BLaER1 treated with 17β-estradiol and CSF1 and Interleukin-3, amounts not matched to agents 10 nM and 100 nM (cell line): Measurements from ENCODE around the gene ZIC1.

Experiments used
- H3K27ac ChIP-seq, 11 experiments: shearing (Covaris generic); formaldehyde crosslinking; 2 replicates each; pipeline ENCODE4 v1.8.1; 2022
- H3K27me3 ChIP-seq, 11 experiments: shearing (Covaris generic); formaldehyde crosslinking; 2 replicates each; pipeline ENCODE4 v1.8.1; 2022
- H3K36me3 ChIP-seq, 11 experiments: shearing (Covaris generic); formaldehyde crosslinking; 2 replicates each; pipeline ENCODE4 v1.8.1; 2022
- H3K4me1 ChIP-seq, 10 experiments: shearing (Covaris generic); formaldehyde crosslinking; 2 replicates each; pipeline ENCODE4 v1.8.1; 2022
- H3K4me2 ChIP-seq, 11 experiments: shearing (Covaris generic); formaldehyde crosslinking; 2 replicates each; pipeline ENCODE4 v1.8.1; 2022
- H3K4me3 ChIP-seq, 10 experiments: shearing (Covaris generic); formaldehyde crosslinking; 2 replicates each; pipeline ENCODE4 v1.8.1; 2022
- H3K9ac ChIP-seq, 11 experiments: shearing (Covaris generic); formaldehyde crosslinking; 2 replicates each; pipeline ENCODE4 v1.8.1; 2022
- H3K9me3 ChIP-seq, 11 experiments: shearing (Covaris generic); formaldehyde crosslinking; replicated peaks in 1 of 11; 2 replicates each; pipeline ENCODE4 v1.8.1; 2022
- H4K20me1 ChIP-seq, 11 experiments: shearing (Covaris generic); formaldehyde crosslinking; 2 replicates each; pipeline ENCODE4 v1.8.1; 2022
- Cebpa-rat ChIP-seq, 11 experiments: shearing (Covaris generic); IDR thresholded peaks; 2 replicates each; pipeline ENCODE4 v1.8.1; 2022

The ZIC1 gene

DNA sequence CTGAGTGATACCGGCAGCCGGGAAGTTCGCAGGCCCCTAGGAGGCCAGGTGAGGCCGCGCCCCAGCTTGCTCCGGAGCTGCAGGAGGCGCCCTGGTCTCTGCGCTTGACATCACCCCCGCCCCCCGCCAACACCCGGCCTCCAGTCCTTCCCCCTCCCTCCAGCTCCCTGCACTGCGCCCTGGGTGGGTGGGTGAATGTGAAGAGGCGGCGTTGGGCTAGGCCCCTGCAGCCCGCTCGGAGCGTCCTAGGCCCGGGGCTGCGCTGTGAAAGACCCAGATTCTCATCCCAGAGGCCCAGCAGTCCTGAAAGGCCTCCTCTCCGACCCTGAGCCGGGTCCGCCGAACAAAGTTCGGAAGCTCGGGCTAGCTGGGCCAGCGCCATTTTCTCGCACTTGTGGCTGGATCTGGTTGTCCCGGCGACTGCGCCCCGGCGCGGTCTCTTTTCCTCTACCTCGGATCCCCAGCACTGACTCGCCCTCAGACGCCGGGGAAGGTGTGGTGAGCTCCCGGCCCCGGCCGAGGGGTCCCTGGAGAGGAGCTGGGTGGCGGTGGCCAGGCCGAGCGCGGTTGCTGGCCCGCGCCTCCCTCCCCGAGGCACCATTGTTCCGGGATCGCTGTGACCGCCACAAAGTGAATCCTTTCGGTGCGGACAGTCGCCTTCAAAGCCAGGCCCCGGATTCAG, 15.8 kb upstream of the ZIC1 start:
- peaks cover 25 to 60% (median 41%) of the 10 kb centered on the region in 11 experiments for H3K27me3 ChIP-seq
- no peak overlapping the region for H3K4me3 ChIP-seq
- peaks cover 90 to 99% (median 96%) of the 10 kb centered on the region in 11 experiments for H3K9me3 ChIP-seq
- no peaks in the 10 kb centered on the region for H3K36me3 ChIP-seq
- TF ChIP-seq Cebpa-rat (IDR thresholded peaks at IDR 0.05) = no peak
- H3K4me2 ChIP-seq = no peak overlapping the region
- no peak overlapping the region for H3K9ac ChIP-seq
- no peaks in the 10 kb centered on the region for H4K20me1 ChIP-seq
- no peaks in the 10 kb centered on the region for H3K4me1 ChIP-seq
- no peak overlapping the region for H3K27ac ChIP-seq

DNA sequence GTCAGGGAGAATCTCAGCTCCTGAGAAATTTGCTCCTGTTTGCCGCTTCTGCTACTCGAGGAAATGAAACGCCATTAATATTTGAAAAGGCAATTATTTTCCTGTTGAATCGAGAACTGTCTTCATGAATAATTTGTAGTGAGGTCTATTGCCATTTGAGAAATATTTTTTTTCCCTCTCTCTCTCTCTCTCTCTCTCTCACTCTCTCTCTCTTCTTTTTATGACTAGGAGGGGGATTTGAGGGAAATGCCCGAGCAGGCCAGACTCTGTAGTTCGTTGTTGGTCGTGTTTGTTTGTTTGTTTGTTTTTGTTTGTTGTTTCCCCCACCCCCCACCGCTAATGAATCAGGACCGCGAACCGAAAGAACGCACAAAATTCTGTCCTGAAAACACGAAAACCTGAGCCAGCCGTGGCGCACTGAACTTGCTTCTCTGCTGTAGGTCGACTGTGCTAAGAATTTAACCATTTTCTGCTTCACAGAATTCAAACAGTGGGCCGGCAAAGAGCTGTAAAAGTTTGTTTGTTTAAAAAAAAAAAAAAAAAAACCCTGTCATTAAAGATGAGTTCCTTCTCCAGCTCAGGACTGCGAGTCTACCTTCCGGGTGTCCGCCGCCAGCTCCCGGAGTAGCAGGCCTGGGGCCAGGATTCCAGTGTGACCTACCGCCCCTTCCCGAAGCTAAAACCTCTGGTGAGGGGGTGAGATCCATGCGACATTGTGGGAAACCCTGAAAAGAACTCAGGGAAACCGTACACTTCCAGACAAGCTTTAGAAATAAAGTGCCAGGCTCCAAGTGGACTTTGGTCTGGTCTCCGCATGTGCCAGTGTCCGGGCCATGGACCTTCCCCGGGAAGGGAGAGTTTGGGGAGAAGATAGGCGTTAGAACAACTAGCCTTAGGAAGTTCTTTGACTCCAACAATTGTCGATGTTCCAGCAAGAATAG, 15.0 kb upstream of the ZIC1 start:
- Histone ChIP-seq H3K9ac (no peak overlapping the region), H3K4me1 (no peaks in the 10 kb centered on the region), H4K20me1 (no peaks in the 10 kb centered on the region), H3K27me3 (peaks cover 17 to 52% (median 33%) of the 10 kb centered on the region in 11 experiments), H3K27ac (no peak overlapping the region), H3K36me3 (no peaks in the 10 kb centered on the region), H3K4me2 (no peak overlapping the region), H3K9me3 (peaks cover 83 to 98% (median 89%) of the 10 kb centered on the region in 11 experiments), H3K4me3 (no peak overlapping the region)
- TF ChIP-seq Cebpa-rat (IDR thresholded peaks at IDR 0.05) = no peak

DNA sequence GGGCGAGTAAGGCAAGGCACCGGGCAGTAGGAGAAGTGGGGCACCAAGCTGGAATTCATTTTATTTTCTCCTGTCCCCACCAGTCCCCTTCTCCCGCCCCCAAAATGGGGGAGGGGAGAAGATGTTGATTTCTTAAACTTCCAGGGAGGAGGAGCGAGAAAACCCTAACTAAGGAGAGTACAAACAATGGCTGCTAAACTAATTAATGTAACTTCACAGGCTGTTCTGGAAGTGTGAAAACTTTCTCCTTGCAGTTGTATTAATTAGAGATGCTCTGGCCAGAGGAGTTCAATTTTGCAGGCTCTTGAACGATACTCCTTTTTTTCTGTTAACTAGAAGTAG, 14.3 kb upstream of the ZIC1 start:
- no peak for TF ChIP-seq Cebpa-rat (IDR thresholded peaks at IDR 0.05)
- no peak overlapping the region for H3K9ac ChIP-seq
- peaks cover 11 to 45% (median 27%) of the 10 kb centered on the region in 11 experiments for H3K27me3 ChIP-seq
- no peaks in the 10 kb centered on the region for H3K36me3 ChIP-seq
- H3K4me2 ChIP-seq = no peak overlapping the region
- no peak overlapping the region for H3K27ac ChIP-seq
- H3K4me3 ChIP-seq = no peak overlapping the region
- no peaks in the 10 kb centered on the region for H4K20me1 ChIP-seq
- H3K9me3 ChIP-seq = peaks cover 79 to 92% (median 83%) of the 10 kb centered on the region in 11 experiments
- H3K4me1 ChIP-seq = no peaks in the 10 kb centered on the region

DNA sequence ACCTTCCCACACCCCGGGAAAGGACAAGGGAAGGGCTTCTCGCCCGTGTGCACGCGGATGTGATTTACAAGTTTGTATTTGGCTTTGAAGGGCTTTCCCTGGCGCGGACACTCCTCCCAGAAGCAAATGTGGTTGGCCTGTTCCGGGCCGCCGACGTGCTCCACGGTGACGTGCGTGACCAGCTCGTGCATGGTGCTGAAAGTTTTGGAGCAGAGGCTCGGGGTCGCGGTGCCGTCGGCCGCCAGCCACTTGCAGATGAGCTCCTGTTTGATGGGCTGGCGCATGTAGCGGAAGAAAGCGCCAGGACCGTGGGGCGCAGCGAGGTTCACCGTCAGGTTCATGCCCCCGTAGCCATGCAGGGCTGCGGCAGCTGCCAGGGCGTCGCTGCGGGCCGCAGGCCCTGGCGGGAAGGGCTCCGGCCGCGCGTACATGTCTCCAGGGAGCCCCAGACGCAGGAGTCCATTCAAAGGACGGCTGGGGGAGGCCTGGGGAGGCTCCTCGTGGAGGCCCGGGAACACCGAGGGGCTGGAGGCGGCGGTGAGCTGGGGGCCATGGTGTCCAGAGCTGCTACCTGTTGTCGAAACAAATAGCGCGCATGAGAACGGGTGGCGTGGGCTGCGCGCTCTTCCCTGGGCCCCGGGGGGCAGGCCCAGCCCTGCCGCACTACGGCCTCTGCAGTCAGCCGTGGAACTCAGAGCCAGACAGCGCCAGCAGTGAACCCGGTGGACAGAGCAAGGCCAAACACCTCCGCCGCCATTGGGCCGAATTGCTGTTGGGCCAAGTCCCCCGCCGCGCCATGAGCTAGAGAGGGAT, 13.1 kb upstream of the ZIC1 start:
- no peak overlapping the region for H3K9ac ChIP-seq

DNA sequence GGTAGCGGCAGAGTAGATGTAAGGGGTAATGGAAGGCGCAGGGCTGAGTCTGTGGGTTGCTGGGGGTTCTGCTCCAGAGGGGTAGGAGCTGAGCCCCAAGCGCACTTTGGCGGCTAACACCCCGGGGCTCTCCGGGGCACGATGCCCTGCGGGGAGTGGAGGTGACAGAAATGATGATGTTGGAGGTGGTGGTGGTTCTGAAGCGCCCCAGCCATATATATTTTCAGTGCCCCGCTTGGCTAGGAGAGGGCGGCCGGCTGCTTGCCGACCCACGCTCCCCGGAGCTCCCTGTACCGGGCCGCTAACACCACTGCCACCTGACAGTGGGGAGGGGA, 12.5 kb upstream of the ZIC1 start:
- Histone ChIP-seq H3K9ac (no peak overlapping the region), H3K4me2 (no peak overlapping the region), H3K9me3 (peaks cover 64 to 74% (median 67%) of the 10 kb centered on the region in 11 experiments), H3K36me3 (no peaks in the 10 kb centered on the region), H3K27ac (no peak overlapping the region), H3K27me3 (peaks cover 2 to 46% (median 22%) of the 10 kb centered on the region in 11 experiments; a peak in 17 of 22 replicates), H4K20me1 (no peaks in the 10 kb centered on the region), H3K4me3 (no peak overlapping the region), H3K4me1 (no peaks in the 10 kb centered on the region)
- TF ChIP-seq Cebpa-rat (IDR thresholded peaks at IDR 0.05) = no peak

More for the DNA sequence above, 13.1 kb upstream of the ZIC1 start:
- Histone ChIP-seq H3K4me1 (no peaks in the 10 kb centered on the region), H3K9me3 (peaks cover 68 to 79% (median 71%) of the 10 kb centered on the region in 11 experiments), H4K20me1 (no peaks in the 10 kb centered on the region), H3K4me3 (no peak overlapping the region), H3K36me3 (no peaks in the 10 kb centered on the region), H3K4me2 (no peak overlapping the region), H3K27me3 (peaks cover 1 to 43% (median 19%) of the 10 kb centered on the region in 11 experiments; a peak in 14 of 22 replicates), H3K27ac (no peak overlapping the region)
- no peak for TF ChIP-seq Cebpa-rat (IDR thresholded peaks at IDR 0.05)

DNA sequence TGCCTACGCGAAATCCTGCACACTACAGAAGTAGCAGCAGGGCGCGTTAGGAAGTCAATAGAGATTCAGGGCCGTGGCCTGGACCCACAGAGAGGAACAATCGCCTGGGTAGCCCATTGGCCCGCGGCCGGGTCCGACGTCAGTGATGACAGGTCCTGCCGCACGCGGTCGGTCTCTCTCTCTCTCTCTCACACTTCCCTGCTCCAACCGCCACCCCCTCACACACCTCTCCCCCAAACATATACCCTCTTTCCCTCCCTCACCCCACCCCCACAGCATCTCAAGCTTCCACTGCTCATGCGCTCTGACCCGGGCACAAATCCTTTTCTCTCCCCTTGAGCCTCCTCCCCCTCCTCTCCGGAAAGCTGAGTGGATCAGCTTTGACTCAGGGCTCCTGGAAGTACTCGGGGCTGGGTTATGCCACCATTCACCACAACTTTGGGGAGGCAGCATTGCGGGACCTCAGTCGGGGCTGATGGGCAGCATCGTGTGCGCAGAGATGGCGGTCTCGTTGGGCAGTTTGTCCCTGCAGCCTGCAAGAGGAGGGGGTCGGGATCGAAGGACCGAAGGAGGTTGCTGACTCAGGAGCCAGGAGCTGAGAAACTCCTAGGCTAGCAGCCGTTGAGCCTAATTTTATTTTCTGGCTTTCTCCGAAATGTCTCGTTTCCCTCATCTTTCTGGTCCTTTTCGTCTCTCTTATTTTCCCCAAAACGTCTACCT, 11.8 kb upstream of the ZIC1 start:
- Histone ChIP-seq H3K4me3 (no peak overlapping the region), H3K9me3 (peaks cover 58 to 67% (median 61%) of the 10 kb centered on the region in 11 experiments), H3K36me3 (no peaks in the 10 kb centered on the region), H4K20me1 (no peaks in the 10 kb centered on the region), H3K4me1 (peaks cover 0 to 1% (median 0%) of the 10 kb centered on the region in 10 experiments; a peak in 1 of 20 replicates), H3K4me2 (no peak overlapping the region), H3K27me3 (peaks cover 9 to 52% (median 28%) of the 10 kb centered on the region in 11 experiments), H3K9ac (no peak overlapping the region), H3K27ac (no peak overlapping the region)
- TF ChIP-seq Cebpa-rat (IDR thresholded peaks at IDR 0.05) = no peak

DNA sequence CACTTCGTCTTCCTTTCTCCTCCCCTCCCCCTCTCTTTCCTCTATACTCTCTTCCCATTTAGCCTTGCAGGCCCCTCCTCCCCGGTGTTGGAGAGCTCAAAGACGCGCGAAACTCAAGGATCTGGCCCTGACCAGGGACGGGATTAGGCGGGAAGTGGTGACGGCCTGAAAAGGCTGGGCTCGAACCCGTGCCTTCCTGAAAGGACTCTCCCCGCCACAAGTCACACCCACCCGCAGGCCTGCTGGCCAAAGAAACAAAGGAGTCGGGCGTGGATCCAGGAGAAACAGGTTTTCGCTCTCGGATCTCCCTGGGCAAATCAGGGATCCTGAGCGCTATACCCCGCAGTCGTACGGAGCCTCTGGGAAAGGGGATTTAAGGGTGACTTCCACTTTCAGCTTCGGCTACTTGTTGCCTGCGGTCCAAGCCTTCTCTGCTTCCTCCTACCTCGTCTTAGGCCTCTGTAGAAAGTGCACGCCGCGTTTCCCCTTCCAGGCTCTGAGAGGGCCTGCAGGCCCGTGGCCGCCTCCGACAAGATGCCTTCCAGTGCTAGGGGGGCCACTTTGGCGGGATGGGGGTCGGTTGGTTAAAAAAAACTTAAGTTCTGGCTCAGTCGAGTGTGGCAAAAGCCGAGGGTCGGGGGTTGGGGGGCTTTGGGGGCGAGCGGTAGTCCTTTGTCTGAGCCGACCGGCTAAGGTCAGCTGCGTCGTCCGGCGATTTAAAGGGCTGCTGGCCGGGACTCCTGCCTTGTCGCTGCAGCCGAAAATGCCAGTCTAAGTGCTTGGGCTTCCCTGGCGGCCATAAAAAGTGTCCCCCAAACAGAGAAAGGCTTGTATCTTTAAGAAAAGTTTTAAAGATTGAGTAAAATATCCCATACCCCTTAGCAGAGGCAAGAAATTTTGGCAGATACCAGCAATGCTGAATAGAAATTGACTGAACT, 11.0 kb upstream of the ZIC1 start:
- no peak for TF ChIP-seq Cebpa-rat (IDR thresholded peaks at IDR 0.05)
- Histone ChIP-seq H3K4me1 (peaks cover 0 to 9% (median 0%) of the 10 kb centered on the region in 10 experiments; a peak in 4 of 20 replicates), H3K27me3 (peaks cover 17 to 60% (median 37%) of the 10 kb centered on the region in 11 experiments), H3K9ac (no peak overlapping the region), H3K9me3 (peaks cover 50 to 59% (median 54%) of the 10 kb centered on the region in 11 experiments), H4K20me1 (no peaks in the 10 kb centered on the region), H3K36me3 (no peaks in the 10 kb centered on the region), H3K4me2 (no peak overlapping the region), H3K27ac (no peak overlapping the region), H3K4me3 (no peak overlapping the region)
